Heart right ventricle (tissue), 16 donors: ENCODE results near the gene TPSB2. TPM values are rescaled to one million over a fixed set of nuclear protein-coding genes. Genes with fewer than 3 reads are reported as not detected.

ENCODE experiments used
- ATAC-seq, 8 donors: fragments of 200-7000 bp; cut with Tn5 transposase; one replicate each; pipeline ENCODE4 v1.9.1; 2020; ENCODE audit warnings: mild to moderate bottlenecking in 8 of 8, moderate library complexity in 8 of 8, moderate number of reproducible peaks in 1 of 8
- DNase-seq, 2 donors: peaks; one replicate each; pipeline ENCODE4 v3.0.0-alpha.2; 2020
- H3K27ac ChIP-seq, 10 donors: fragments of 200-600 bp; sonication (generic) in 2 of 10; one replicate each; pipeline versions ENCODE4 v1.5.0 to v1.8.0; 2020 to 2022; ENCODE audit warnings: mild to moderate bottlenecking in 3 of 10
- H3K27me3 ChIP-seq, 7 donors: fragments of 200-600 bp; one replicate each; pipeline ENCODE4 v1.8.0; 2021 to 2022; ENCODE audit warnings: mild to moderate bottlenecking in 2 of 7
- H3K36me3 ChIP-seq, 9 donors: fragments of 200-600 bp; sonication (generic) in 1 of 9; one replicate each; pipeline versions ENCODE4 v1.5.0 to v1.8.0; 2020 to 2022; ENCODE audit warnings: mild to moderate bottlenecking in 2 of 9
- H3K4me1 ChIP-seq, 9 donors: fragments of 200-600 bp; sonication (generic) in 1 of 9; one replicate each; pipeline versions ENCODE4 v1.5.0 to v1.8.0; 2020 to 2022; ENCODE audit warnings: mild to moderate bottlenecking in 4 of 9
- H3K4me3 ChIP-seq, 10 donors: fragments of 200-600 bp; sonication (generic) in 2 of 10; one replicate each; pipeline versions ENCODE4 v1.5.0 to v1.8.0; 2020 to 2022; ENCODE audit warnings: mild to moderate bottlenecking in 7 of 10, moderate library complexity in 2 of 10
- H3K9me3 ChIP-seq, 11 donors: fragments of 200-600 bp in 10 of 11; sonication (generic) in 2 of 11; one replicate each; pipeline versions ENCODE4 v1.5.0 to v1.8.0; 2013 to 2022; ENCODE audit warnings: mild to moderate bottlenecking in 2 of 11, control low read depth in 1 of 11, moderate library complexity in 1 of 11
- WGBS, 2 donors: extraction: QIAGEN DNeasy Blood & Tissue Kit; methylation state at CpG; one replicate each; pipeline ENCODE4 v1.1.7; 2013; ENCODE audit warnings: inconsistent platforms in 1 of 2; 5-methylcytosine and 5-hydroxymethylcytosine counted together
- intact Hi-C, 10 donors: fragments of 100-400 bp; cut with DNase I; formaldehyde crosslinking; loops; one replicate each; pipeline versions ENCODE4 v1.11.1 to v1.14.2; 2022
- polyA plus RNA-seq, 2 donors: library from polyadenylated mRNA; stranded (reverse); fragments of 200-250 nt; gene quantifications; one replicate each; pipeline ENCODE4 v1.2.3, GENCODE V29; 2013
- total RNA-seq, 10 donors: library from RNA; stranded (reverse); fragmentation: NEBNext Ultra II Directional in 3 of 10; extraction: Animal tissue kit (Norgen Biotek cat#: 25700) in 3 of 10; gene quantifications; one replicate each; pipeline versions ENCODE4 v1.2.1 to v1.2.4, GENCODE V29; 2021 to 2023
- TF ChIP-seq, protein P1 (sequence below), 9 donors: fragments of 200-600 bp; sonication (generic) in 2 of 9; IDR thresholded peaks; one replicate each; pipeline versions ENCODE4 v1.5.0 to v1.8.0; 2021 to 2022; ENCODE audit warnings: antibody characterized with exemption in 9 of 9, mild to moderate bottlenecking in 5 of 9, moderate library complexity in 1 of 9
- donor health status: Arrhythmogenic right ventricular cardiomyopathy.
- donor health status: ischemic (EF 13 %, LVEDD 7.1; RV severe dilation, severe dysfunction).
- donor health status: healthy with polysubstance abuse.
- donor health status: DM: no; HTN: yes; CAD: no.
- donor health status: DM: no; HTN: no; CAD: no.
- donor health status: ischemic (EF 25% LVEDD 6.9; RV normal size, moderate dysfunction).
- donor health status: ischemic (EF 25% LVEDD 5.7; RV mildly dilated, moderate dysfunction).
- donor health status: healthy.
- donor health status: DM: yes; HTN: yes; CAD: no.
- donor health status: Ischemic cardiomyopathy.
- donor health status: ischemic (EF 35%, LVEDD 5.7; RV mildly dilated, moderate dysfunction).
- donor health status: nonischemic (EF 11% LVEDD 7.7; RV severe dilation, severe dysfunction).
- donor health status: DM: yes; HTN: yes; CAD: no.
- donor health status: PGD.
- donor health status: ischemic (EF 29% LVEDD 5.4; RV normal size, mild dysfunction).
- donor health status: nonischemic (EF 23%, LVEDD 6.1; RV moderate dilation, normal function).

The TPSB2 gene
- total and polyA plus RNA-seq, 12 donors: 0.33 to 6.4 (median 1.9) TPM

DNA sequence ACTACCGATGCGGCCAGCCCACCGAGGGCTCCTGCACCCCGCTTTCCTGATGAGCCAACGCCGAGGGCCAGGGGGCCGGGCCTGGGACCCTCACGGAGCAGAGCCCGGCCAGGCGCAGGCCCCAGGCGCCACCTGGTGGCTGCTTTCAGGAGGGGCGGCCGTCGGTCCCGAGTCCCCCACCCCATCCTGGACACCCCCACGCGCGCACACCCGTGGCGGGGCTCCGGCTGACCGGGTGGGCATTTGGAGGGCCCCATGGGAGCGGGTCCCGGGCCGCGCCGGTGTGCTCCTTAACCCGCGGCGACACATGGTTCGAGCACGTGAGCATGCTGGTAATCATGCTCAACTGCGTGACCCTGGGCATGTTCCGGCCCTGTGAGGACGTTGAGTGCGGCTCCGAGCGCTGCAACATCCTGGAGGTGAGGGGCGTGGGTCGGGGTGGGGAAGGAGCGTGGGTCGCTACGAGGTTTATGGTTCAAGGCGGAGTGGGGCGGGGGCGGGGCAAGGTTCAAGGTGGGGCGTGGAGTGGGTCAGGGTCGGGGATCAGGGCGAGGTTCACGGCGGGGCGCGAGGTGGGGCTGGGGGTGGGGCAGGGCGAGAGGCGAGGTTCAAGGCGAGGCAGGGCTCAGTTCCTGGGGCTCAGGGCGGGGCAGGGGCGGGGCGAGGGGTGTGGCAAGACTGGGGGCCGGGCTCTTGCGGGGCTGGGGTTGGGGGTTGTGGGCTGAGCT is 35.2 kb downstream of the TPSB2 start:
- TF ChIP-seq, protein P1, sequence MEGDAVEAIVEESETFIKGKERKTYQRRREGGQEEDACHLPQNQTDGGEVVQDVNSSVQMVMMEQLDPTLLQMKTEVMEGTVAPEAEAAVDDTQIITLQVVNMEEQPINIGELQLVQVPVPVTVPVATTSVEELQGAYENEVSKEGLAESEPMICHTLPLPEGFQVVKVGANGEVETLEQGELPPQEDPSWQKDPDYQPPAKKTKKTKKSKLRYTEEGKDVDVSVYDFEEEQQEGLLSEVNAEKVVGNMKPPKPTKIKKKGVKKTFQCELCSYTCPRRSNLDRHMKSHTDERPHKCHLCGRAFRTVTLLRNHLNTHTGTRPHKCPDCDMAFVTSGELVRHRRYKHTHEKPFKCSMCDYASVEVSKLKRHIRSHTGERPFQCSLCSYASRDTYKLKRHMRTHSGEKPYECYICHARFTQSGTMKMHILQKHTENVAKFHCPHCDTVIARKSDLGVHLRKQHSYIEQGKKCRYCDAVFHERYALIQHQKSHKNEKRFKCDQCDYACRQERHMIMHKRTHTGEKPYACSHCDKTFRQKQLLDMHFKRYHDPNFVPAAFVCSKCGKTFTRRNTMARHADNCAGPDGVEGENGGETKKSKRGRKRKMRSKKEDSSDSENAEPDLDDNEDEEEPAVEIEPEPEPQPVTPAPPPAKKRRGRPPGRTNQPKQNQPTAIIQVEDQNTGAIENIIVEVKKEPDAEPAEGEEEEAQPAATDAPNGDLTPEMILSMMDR (IDR thresholded peaks at IDR 0.05): peak; percentile 61 to 85 (median 74)
- no peak for DNase-seq
- Histone ChIP-seq H3K4me3 (no peak overlapping the region), H3K4me1 (peaks cover 0 to 4% (median 0%) of the 10 kb centered on the region in 9 donors), H3K27ac (no peak overlapping the region), H3K9me3 (no peaks in the 10 kb centered on the region), H3K27me3 (peaks cover 0 to 23% (median 8%) of the 10 kb centered on the region in 7 donors), H3K36me3 (no peaks in the 10 kb centered on the region)
- intact Hi-C loops: loop anchor here in 8 of 10 donors (1.0 to 10.0 kb wide), 4 partner anchors 88 to 380 kb away; no protein-coding TSS in a partner anchor
- peak in 6 of 8 donors; percentile 20 to 40 (median 26) for ATAC-seq
- WGBS, 2 donors: 30 to 34% methylated on average over 59 to 61 of the region's 61 CpGs

DNA sequence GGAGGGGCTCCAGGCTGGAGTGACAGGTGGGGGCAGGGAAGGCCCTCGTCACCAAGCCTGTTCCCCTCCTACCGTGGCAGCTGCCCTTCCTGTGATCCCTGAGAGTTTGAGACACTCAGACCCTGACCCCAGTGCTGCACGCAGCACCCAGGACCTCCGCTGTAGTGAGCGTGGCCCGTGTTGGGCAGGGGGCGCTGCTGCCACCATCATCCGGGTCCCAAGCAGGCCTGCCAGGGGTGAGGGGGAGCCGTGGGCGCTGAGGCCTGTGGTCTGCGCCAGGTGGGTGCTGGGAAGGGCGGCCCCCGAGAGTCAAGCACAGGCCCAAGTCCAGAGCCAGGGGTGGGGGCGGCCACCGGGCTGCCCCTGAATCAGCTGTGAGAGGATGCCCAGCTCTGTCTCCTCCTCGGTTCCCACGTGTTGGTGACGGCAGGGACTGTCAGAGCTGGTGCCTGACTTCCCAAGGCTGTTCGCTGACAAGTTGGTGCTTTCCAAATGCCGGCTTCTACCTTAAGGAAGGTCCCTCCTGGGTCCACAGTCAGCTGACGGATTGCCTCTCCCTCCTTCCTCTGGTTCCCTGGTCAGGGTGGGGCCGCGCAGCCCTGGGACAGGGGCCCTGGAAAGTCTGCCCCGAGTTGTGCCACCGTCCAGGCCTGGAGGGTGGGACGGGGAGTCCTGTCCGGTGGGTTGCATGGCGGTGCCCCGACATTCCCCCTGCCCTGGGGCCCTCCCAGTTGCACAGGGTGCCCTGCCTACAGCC is 36.0 kb downstream of the TPSB2 start:
- Histone ChIP-seq H3K9me3 (no peaks in the 10 kb centered on the region), H3K27me3 (peaks cover 0 to 23% (median 8%) of the 10 kb centered on the region in 7 donors), H3K4me1 (peaks cover 0 to 4% (median 0%) of the 10 kb centered on the region in 9 donors), H3K4me3 (no peak overlapping the region), H3K27ac (no peak overlapping the region), H3K36me3 (no peaks in the 10 kb centered on the region)
- DNase-seq (no peak), ATAC-seq (peak in 3 of 8 donors; percentile 14 to 17 (median 15))
- TF ChIP-seq, protein P1 (IDR thresholded peaks at IDR 0.05): no peak
- WGBS, 2 donors: 69 to 72% methylated on average over 29 of the region's 29 CpGs
- intact Hi-C loops: loop anchor here in 8 of 10 donors (1.0 to 10.0 kb wide), 4 partner anchors 87 to 379 kb away; no protein-coding TSS in a partner anchor

DNA sequence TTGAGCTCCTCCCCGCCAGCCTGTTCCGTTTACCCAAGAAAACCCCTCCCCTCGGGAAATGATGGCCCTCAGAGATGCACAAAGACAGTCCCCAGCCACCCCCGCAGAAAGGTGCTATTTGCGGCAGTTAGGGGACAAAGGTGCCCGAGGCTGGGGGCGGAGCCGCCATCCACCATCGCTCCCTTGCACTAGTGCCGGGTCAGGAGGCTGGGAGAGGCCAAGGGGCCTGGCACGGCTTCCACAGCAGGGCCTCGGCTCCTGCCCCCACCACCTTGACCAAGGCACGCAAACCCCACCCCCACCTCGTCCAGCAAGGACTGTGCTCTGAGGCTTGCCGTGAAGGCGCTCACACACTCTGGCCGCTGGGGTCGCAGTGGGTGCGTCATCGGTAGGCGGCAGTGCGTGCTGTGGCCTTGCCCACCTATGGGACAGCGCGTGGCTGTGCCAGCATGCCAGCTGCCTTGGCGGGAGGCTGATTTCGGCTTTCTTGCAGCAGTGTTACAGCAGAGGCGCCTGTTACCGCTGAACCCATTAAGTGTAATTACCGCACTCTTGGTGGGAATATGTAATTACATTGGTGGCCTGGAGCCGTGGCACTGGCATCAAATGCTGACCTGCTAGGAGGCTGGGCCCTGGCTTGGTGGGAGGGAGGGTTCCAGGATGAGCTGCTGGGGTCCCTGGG is 36.7 kb downstream of the TPSB2 start:
- ATAC-seq (no peak), DNase-seq (no peak)
- WGBS, 2 donors: 78 to 79% methylated on average over 30 of the region's 30 CpGs
- H3K27me3 ChIP-seq: peaks cover 0 to 28% (median 8%) of the 10 kb centered on the region in 7 donors
- no peaks in the 10 kb centered on the region for H3K36me3 ChIP-seq
- TF ChIP-seq, protein P1 (IDR thresholded peaks at IDR 0.05): no peak
- intact Hi-C loops: loop anchor here in 2 of 10 donors (5.0 to 10.0 kb wide), 2 partner anchors 136 to 378 kb away; no protein-coding TSS in a partner anchor
- no peaks in the 10 kb centered on the region for H3K9me3 ChIP-seq
- H3K27ac ChIP-seq: no peak overlapping the region
- H3K4me3 ChIP-seq: no peak overlapping the region
- peaks cover 0 to 4% (median 0%) of the 10 kb centered on the region in 9 donors for H3K4me1 ChIP-seq
